Activated CD4-positive, alpha-beta T cell treated with anti-CD3 and anti-CD28 coated beads, Interleukin-10, Interleukin-2, amounts not matched to agents 100 ng/mL and 50 ng/mL, durations not matched to agents 16 hours and 8 hours (primary cell): ENCODE data around the gene CCDC144A.
"Not testable (repeated sequence)": the region's sequence is repeated elsewhere in the genome, so short reads cannot be mapped to it uniquely, and the experiment has no call there.

Source experiments
- DNase-seq: peaks from one replicate; pipeline ENCODE4 v3.0.0-alpha.2; 2020

Gene CCDC144A

GRCh38 chr17:16689731-16690281 lies at the start of gene CCDC144A:
CCDC144A (plus strand) TSS chr17:16690241; CDS start chr17:16690401, 160 bp downstream.
- peak; percentile 83 for DNase-seq

GRCh38 chr17:16649585-16649984 lies 40.5 kb upstream of the CCDC144A start:
- DNase-seq, result no peak

- DNase-seq, result no peak
Observed at GRCh38 chr17:16652252-16652651, 37.8 kb upstream of the CCDC144A start.

GRCh38 chr17:16652847-16653366 lies 37.1 kb upstream of the CCDC144A start:
- DNase-seq, result no peak

GRCh38 chr17:16653367-16654041 lies 36.5 kb upstream of the CCDC144A start, which contains the start of gene ZNF624:
ZNF624 (minus strand) TSS chr17:16653850.
- peak; percentile 92 for DNase-seq

- no peak for DNase-seq
Observed at GRCh38 chr17:16661217-16661616, 28.8 kb upstream of the CCDC144A start.

- DNase-seq, result no peak
Observed at GRCh38 chr17:16662936-16663335, 27.1 kb upstream of the CCDC144A start.

- DNase-seq, result not testable (repeated sequence)
Observed at GRCh38 chr17:16666553-16666906, 23.5 kb upstream of the CCDC144A start.

GRCh38 chr17:16666907-16667636 lies 23.0 kb upstream of the CCDC144A start:
- not testable (repeated sequence) for DNase-seq

- DNase-seq, result no peak
Observed at GRCh38 chr17:16676676-16677268, 13.3 kb upstream of the CCDC144A start.

GRCh38 chr17:16683290-16684138 lies 6.5 kb upstream of the CCDC144A start:
- not testable (repeated sequence) for DNase-seq

- not testable (repeated sequence) for DNase-seq
Observed at GRCh38 chr17:16686019-16686418, 4.0 kb upstream of the CCDC144A start.

- DNase-seq, result not testable (repeated sequence)
Observed at GRCh38 chr17:16687151-16687550, 2.9 kb upstream of the CCDC144A start.

GRCh38 chr17:16690447-16690846 lies 406 bp downstream of the CCDC144A start:
- not testable (repeated sequence) for DNase-seq

- DNase-seq, result not testable (repeated sequence)
Observed at GRCh38 chr17:16697603-16698002, 7.6 kb downstream of the CCDC144A start.

GRCh38 chr17:16745492-16746203 lies 55.6 kb downstream of the CCDC144A start:
- not testable (repeated sequence) for DNase-seq

- not testable (repeated sequence) for DNase-seq
Observed at GRCh38 chr17:16746571-16746970, 56.5 kb downstream of the CCDC144A start.

- not testable (repeated sequence) for DNase-seq
Observed at GRCh38 chr17:16750515-16750914, 60.5 kb downstream of the CCDC144A start.

- peak; percentile 26 for DNase-seq
Observed at GRCh38 chr17:16751224-16751923, 61.3 kb downstream of the CCDC144A start.

GRCh38 chr17:16751924-16752287 lies 61.9 kb downstream of the CCDC144A start:
- DNase-seq, result not testable (repeated sequence)

GRCh38 chr17:16757520-16757919 lies 67.5 kb downstream of the CCDC144A start:
- DNase-seq, result not testable (repeated sequence)
